ENCODE results near the gene STXBP1.

Gene STXBP1

DNA sequence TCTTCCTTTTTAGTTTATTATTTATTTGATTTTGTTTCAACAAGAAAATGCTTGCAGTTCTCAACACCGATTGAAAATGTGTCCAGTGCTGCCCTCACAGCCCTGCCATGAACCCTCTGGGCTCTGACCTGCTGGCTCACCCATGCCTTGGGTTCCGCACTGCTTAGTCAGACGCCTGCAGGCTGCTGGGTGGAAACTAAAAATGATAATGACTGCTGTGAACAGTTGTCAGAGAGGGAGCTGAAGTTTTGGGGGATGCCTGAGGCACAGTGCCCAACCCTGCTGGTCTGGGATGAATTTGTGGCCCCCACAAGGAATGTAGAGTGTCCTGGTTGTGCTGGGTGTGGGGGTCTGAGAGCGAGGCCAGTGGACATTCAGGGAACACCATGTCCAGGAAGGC is 72.5 kb downstream of the STXBP1 start:
- H3K4me3 ChIP-seq = no peak overlapping the region
- H3K27me3 ChIP-seq = no peaks in the 10 kb centered on the region
- no peak for TF ChIP-seq CTCF (IDR thresholded peaks at IDR 0.05)
- no peak overlapping the region for H3K27ac ChIP-seq
- intact Hi-C loops (cut with DNase I; ENCODE audit: low total_unique reads) = no loop called here
- DNase-seq = no peak
- no peaks in the 10 kb centered on the region for H3K4me1 ChIP-seq
- no peaks in the 10 kb centered on the region for H3K9me3 ChIP-seq
- peaks cover 32 to 97% (median 80%) of the 10 kb centered on the region in 3 donors for H3K36me3 ChIP-seq

DNA sequence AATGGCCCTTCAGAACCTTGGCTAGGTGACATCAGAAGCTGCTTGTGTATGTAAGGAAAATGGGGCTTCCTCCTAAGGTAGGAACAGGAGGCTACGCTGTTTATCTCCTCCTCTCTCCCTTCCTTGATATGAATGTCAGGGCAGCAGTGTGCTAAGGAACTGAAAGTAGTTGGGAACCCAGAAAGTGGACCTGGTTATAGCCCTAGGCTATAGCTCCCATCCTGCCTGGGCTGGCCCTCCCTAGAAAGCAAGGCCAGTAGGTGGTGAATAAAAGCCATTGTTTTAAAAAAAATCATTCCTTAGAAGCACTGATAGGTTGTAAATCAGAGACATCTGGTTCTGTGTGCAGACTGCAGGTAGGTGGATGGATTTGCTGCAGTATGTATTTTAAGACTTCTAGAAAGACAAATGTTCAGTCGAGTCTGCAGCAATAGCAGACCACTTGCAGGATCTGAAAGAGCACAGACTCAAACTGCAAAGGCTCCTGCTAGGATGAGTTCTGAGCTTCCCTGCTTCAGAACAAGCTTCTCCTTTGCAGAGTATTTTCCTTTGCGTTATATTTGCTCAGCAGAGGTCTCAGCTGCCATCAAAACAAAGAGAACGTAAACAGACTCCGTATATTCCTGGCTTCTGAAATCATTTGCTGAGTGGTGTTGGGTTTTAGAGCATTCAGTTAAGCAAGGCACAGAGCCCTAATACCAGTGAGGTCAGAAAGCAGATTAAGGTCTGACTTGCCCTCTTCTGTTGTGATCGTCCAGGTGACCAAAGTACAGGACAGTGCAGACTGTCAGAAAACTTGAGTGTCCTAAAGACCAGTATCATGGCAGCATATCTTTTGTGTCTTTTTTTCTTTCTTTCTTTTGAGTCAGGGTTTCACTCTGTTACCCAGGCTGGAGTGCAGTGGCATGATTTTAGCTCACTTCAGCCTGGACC is 74.7 kb downstream of the STXBP1 start:
- Histone ChIP-seq H3K9me3 (no peaks in the 10 kb centered on the region), H3K36me3 (peaks cover 33 to 97% (median 76%) of the 10 kb centered on the region in 3 donors), H3K27me3 (no peaks in the 10 kb centered on the region), H3K27ac (no peak overlapping the region), H3K4me3 (no peak overlapping the region), H3K4me1 (no peaks in the 10 kb centered on the region)
- intact Hi-C loops (cut with DNase I; ENCODE audit: low total_unique reads) = no loop called here
- DNase-seq = no peak
- TF ChIP-seq CTCF (IDR thresholded peaks at IDR 0.05) = no peak

- TF ChIP-seq CTCF (IDR thresholded peaks at IDR 0.05) = no peak
- Histone ChIP-seq H3K27ac (no peak overlapping the region), H3K4me3 (no peak overlapping the region), H3K4me1 (no peaks in the 10 kb centered on the region), H3K27me3 (no peaks in the 10 kb centered on the region), H3K9me3 (no peaks in the 10 kb centered on the region), H3K36me3 (peaks cover 15 to 82% (median 56%) of the 10 kb centered on the region in 3 donors)
- intact Hi-C loops (cut with DNase I; ENCODE audit: low total_unique reads) = no loop called here
- DNase-seq = no peak
These were observed 77.4 kb downstream of the STXBP1 start for GRCh38 chr9:127689329-127690000.

DNA sequence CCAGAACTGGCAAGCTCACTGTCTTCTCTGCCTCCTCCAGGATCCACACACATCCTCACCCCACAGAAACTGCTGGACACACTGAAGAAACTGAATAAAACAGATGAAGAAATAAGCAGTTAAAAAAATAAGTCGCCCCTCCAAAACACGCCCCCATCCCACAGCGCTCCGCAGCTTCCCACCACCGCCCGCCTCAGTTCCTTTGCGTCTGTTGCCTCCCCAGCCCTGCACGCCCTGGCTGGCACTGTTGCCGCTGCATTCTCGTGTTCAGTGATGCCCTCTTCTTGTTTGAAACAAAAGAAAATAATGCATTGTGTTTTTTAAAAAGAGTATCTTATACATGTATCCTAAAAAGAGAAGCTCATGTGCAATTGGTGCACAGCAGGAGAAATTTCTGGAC is 78.7 kb downstream of the STXBP1 start:
- intact Hi-C loops (cut with DNase I; ENCODE audit: low total_unique reads) = no loop called here
- Histone ChIP-seq H3K4me1 (no peaks in the 10 kb centered on the region), H3K27me3 (no peaks in the 10 kb centered on the region), H3K27ac (no peak overlapping the region), H3K4me3 (no peak overlapping the region), H3K36me3 (peaks cover 15 to 74% (median 47%) of the 10 kb centered on the region in 3 donors), H3K9me3 (no peaks in the 10 kb centered on the region)
- no peak for DNase-seq
- no peak for TF ChIP-seq CTCF (IDR thresholded peaks at IDR 0.05)

- DNase-seq = no peak
- H3K4me3 ChIP-seq = no peak overlapping the region
- no peaks in the 10 kb centered on the region for H3K4me1 ChIP-seq
- intact Hi-C loops (cut with DNase I; ENCODE audit: low total_unique reads) = no loop called here
- H3K27ac ChIP-seq = no peak overlapping the region
- no peaks in the 10 kb centered on the region for H3K27me3 ChIP-seq
- TF ChIP-seq CTCF (IDR thresholded peaks at IDR 0.05) = no peak
- peaks cover 15 to 61% (median 36%) of the 10 kb centered on the region in 3 donors for H3K36me3 ChIP-seq
- H3K9me3 ChIP-seq = no peaks in the 10 kb centered on the region
These were observed 80.0 kb downstream of the STXBP1 start for GRCh38 chr9:127692071-127692470.
